Osteocyte (in vitro differentiated cells): ENCODE measurements around the gene ABHD2. TPM values are rescaled to one million over a fixed set of nuclear protein-coding genes. Genes with fewer than 3 reads are reported as not detected.

Experiments
- total RNA-seq: library from RNA; stranded (reverse); gene quantifications from 2 replicates; pipeline ENCODE4 v1.2.1, GENCODE V29; 2021

The ABHD2 gene
- total RNA-seq, 1 donor from 2014 or later = 85.7 TPM

Other genes with a start within 250 kb of the ABHD2 start
- gene HAPLN3, start 192.9 kb upstream of the ABHD2 start, total RNA-seq = 41.3 and 41.9 TPM in 2 replicates
- 255 and 259 TPM in 2 replicates for gene MFGE8, start 175.1 kb upstream of the ABHD2 start, total RNA-seq
- gene RLBP1, start 133.1 kb downstream of the ABHD2 start, total RNA-seq = not detected in 2 replicates
- gene FANCI, start 155.5 kb downstream of the ABHD2 start, total RNA-seq = 11.3 and 14.9 TPM in 2 replicates
- gene POLG, start 246.4 kb downstream of the ABHD2 start, total RNA-seq = 52.0 and 60.8 TPM in 2 replicates